Activated naive CD4-positive, alpha-beta T cell treated with anti-CD3 and anti-CD28 coated beads, Interleukin-2, amount 50 U/mL, for 24 hours (primary cell): Measurements from ENCODE around the gene JMJD6.
"Not testable (repeated sequence)": the region's sequence is repeated elsewhere in the genome, so short reads cannot be mapped to it uniquely, and the experiment has no call there.

Experiments
- H3K27ac Mint-ChIP-seq: one replicate; pipeline ENCODE4 v1.8.0; 2021; ENCODE audit warnings: mild to moderate bottlenecking, mixed read lengths
- H3K27me3 Mint-ChIP-seq: one replicate; pipeline ENCODE4 v1.8.0; 2021; ENCODE audit warnings: mixed read lengths
- H3K36me3 Mint-ChIP-seq: one replicate; pipeline ENCODE4 v1.8.0; 2021; ENCODE audit warnings: mixed read lengths
- H3K4me1 Mint-ChIP-seq: one replicate; pipeline ENCODE4 v1.8.0; 2021; ENCODE audit warnings: mixed read lengths
- H3K4me3 Mint-ChIP-seq: one replicate; pipeline ENCODE4 v1.8.0; 2021; ENCODE audit warnings: mild to moderate bottlenecking, mixed read lengths
- H3K9me3 Mint-ChIP-seq: one replicate; pipeline ENCODE4 v1.8.0; 2021; ENCODE audit warnings: mixed read lengths

The JMJD6 gene

GRCh38 chr17:76727745-76728456, 1.5 kb upstream of the JMJD6 start:
- Mint-ChIP-seq H3K27me3 (no peaks in the 10 kb centered on the region), H3K36me3 (peaks cover 17% of the 10 kb centered on the region), H3K4me3 (peak overlapping the region; percentile 99), H3K9me3 (no peaks in the 10 kb centered on the region), H3K4me1 (peaks cover 53% of the 10 kb centered on the region), H3K27ac (peak overlapping the region; percentile 97)

- Mint-ChIP-seq H3K4me1 (peaks cover 51% of the 10 kb centered on the region), H3K27ac (peak within 1 kb of the TSS; percentile 97), H3K27me3 (no peaks in the 10 kb centered on the region), H3K4me3 (peak within 1 kb of the TSS; percentile 99), H3K36me3 (peaks cover 17% of the 10 kb centered on the region), H3K9me3 (no peaks in the 10 kb centered on the region)
Observed at GRCh38 chr17:76726776-76727718, 641 bp upstream of the JMJD6 start, which contains the start of gene METTL23. Gene METTL23, plus strand, starts transcription at chr17:76726839. Its CDS starts 2,872 bp downstream, at chr17:76729711.

GRCh38 chr17:76725580-76726230, 701 bp downstream of the JMJD6 start:
- Mint-ChIP-seq H3K4me3 (peak overlapping the region; percentile 99), H3K4me1 (peaks cover 52% of the 10 kb centered on the region), H3K27me3 (no peaks in the 10 kb centered on the region), H3K36me3 (peaks cover 21% of the 10 kb centered on the region), H3K9me3 (no peaks in the 10 kb centered on the region), H3K27ac (peak overlapping the region; percentile 88)

GRCh38 chr17:76723812-76724211, 2.6 kb downstream of the JMJD6 start:
- Mint-ChIP-seq H3K4me3 (peak overlapping the region; percentile 23), H3K9me3 (no peaks in the 10 kb centered on the region), H3K27me3 (no peaks in the 10 kb centered on the region), H3K4me1 (peaks cover 44% of the 10 kb centered on the region), H3K36me3 (peaks cover 20% of the 10 kb centered on the region), H3K27ac (no peak overlapping the region)

- not testable (repeated sequence) for H3K27me3 Mint-ChIP-seq, H3K27ac Mint-ChIP-seq, H3K9me3 Mint-ChIP-seq, H3K4me3 Mint-ChIP-seq
- Mint-ChIP-seq H3K36me3 (peaks cover 23% of the 10 kb centered on the region), H3K4me1 (peaks cover 39% of the 10 kb centered on the region)
Observed at GRCh38 chr17:76722977-76723376, 3.4 kb downstream of the JMJD6 start.

GRCh38 chr17:76722279-76722678, 4.1 kb downstream of the JMJD6 start:
- Mint-ChIP-seq H3K4me1 (peaks cover 34% of the 10 kb centered on the region), H3K4me3 (no peak overlapping the region), H3K9me3 (no peaks in the 10 kb centered on the region), H3K27ac (peak overlapping the region; percentile 17), H3K36me3 (peaks cover 20% of the 10 kb centered on the region), H3K27me3 (no peaks in the 10 kb centered on the region)

GRCh38 chr17:76721463-76721862, 4.9 kb downstream of the JMJD6 start:
- no peak overlapping the region for H3K4me3 Mint-ChIP-seq
- H3K36me3 Mint-ChIP-seq: peaks cover 20% of the 10 kb centered on the region
- H3K27me3 Mint-ChIP-seq: no peaks in the 10 kb centered on the region
- H3K9me3 Mint-ChIP-seq: no peaks in the 10 kb centered on the region
- no peak overlapping the region for H3K27ac Mint-ChIP-seq
- peaks cover 34% of the 10 kb centered on the region for H3K4me1 Mint-ChIP-seq

- Mint-ChIP-seq H3K27me3 (no peaks in the 10 kb centered on the region), H3K4me1 (peaks cover 40% of the 10 kb centered on the region), H3K9me3 (no peaks in the 10 kb centered on the region), H3K4me3 (no peak overlapping the region), H3K36me3 (peaks cover 20% of the 10 kb centered on the region), H3K27ac (no peak overlapping the region)
Observed at GRCh38 chr17:76720941-76721340, 5.5 kb downstream of the JMJD6 start.

- H3K4me1 Mint-ChIP-seq: peaks cover 41% of the 10 kb centered on the region
- no peak overlapping the region for H3K4me3 Mint-ChIP-seq
Observed at GRCh38 chr17:76720211-76720610, 6.2 kb downstream of the JMJD6 start.

GRCh38 chr17:76718516-76718915, 7.9 kb downstream of the JMJD6 start:
- Mint-ChIP-seq H3K27me3 (no peaks in the 10 kb centered on the region), H3K27ac (no peak overlapping the region), H3K9me3 (no peaks in the 10 kb centered on the region), H3K4me3 (no peak overlapping the region), H3K4me1 (peaks cover 44% of the 10 kb centered on the region), H3K36me3 (peaks cover 19% of the 10 kb centered on the region)

More at GRCh38 chr17:76720211-76720610, 6.2 kb downstream of the JMJD6 start:
- Mint-ChIP-seq H3K36me3 (peaks cover 18% of the 10 kb centered on the region), H3K27ac (no peak overlapping the region), H3K27me3 (no peaks in the 10 kb centered on the region), H3K9me3 (no peaks in the 10 kb centered on the region)

- Mint-ChIP-seq H3K27me3 (no peaks in the 10 kb centered on the region), H3K36me3 (peaks cover 14% of the 10 kb centered on the region), H3K9me3 (no peaks in the 10 kb centered on the region), H3K4me1 (peaks cover 47% of the 10 kb centered on the region), H3K27ac (no peak overlapping the region), H3K4me3 (no peak overlapping the region)
Observed at GRCh38 chr17:76716839-76717215, 9.6 kb downstream of the JMJD6 start.

GRCh38 chr17:76716146-76716838, 10.1 kb downstream of the JMJD6 start:
- no peaks in the 10 kb centered on the region for H3K9me3 Mint-ChIP-seq
- no peak overlapping the region for H3K4me3 Mint-ChIP-seq
- H3K27me3 Mint-ChIP-seq: no peaks in the 10 kb centered on the region
- peaks cover 10% of the 10 kb centered on the region for H3K36me3 Mint-ChIP-seq
- peak overlapping the region; percentile 88 for H3K27ac Mint-ChIP-seq
- H3K4me1 Mint-ChIP-seq: peaks cover 45% of the 10 kb centered on the region

- Mint-ChIP-seq H3K36me3 (peaks cover 7% of the 10 kb centered on the region), H3K4me1 (peaks cover 43% of the 10 kb centered on the region), H3K4me3 (no peak overlapping the region), H3K27ac (no peak overlapping the region), H3K27me3 (no peaks in the 10 kb centered on the region), H3K9me3 (no peaks in the 10 kb centered on the region)
Observed at GRCh38 chr17:76715496-76715830, 10.9 kb downstream of the JMJD6 start.

- peaks cover 44% of the 10 kb centered on the region for H3K4me1 Mint-ChIP-seq
- peaks cover 7% of the 10 kb centered on the region for H3K36me3 Mint-ChIP-seq
- H3K27me3 Mint-ChIP-seq: no peaks in the 10 kb centered on the region
- H3K4me3 Mint-ChIP-seq: no peak overlapping the region
- peak overlapping the region; percentile 57 for H3K27ac Mint-ChIP-seq
- H3K9me3 Mint-ChIP-seq: no peaks in the 10 kb centered on the region
Observed at GRCh38 chr17:76714822-76715495, 11.4 kb downstream of the JMJD6 start.

- H3K4me3 Mint-ChIP-seq: no peak overlapping the region
- no peaks in the 10 kb centered on the region for H3K27me3 Mint-ChIP-seq
- peaks cover 7% of the 10 kb centered on the region for H3K36me3 Mint-ChIP-seq
- H3K4me1 Mint-ChIP-seq: peaks cover 49% of the 10 kb centered on the region
- no peaks in the 10 kb centered on the region for H3K9me3 Mint-ChIP-seq
- peak overlapping the region; percentile 41 for H3K27ac Mint-ChIP-seq
Observed at GRCh38 chr17:76714336-76714735, 12.1 kb downstream of the JMJD6 start.
